ENCODE results near the gene NBEA.

The NBEA gene

GRCh38 chr13:35621989-35622388, 679.9 kb downstream of the NBEA start:
- no peak for DNase-seq (ENCODE audit: extremely low spot score)
- ChIA-PET POLR2A (no interaction called here), CTCF (no interaction called here)
- no peak for TF ChIP-seq CTCF (IDR thresholded peaks at IDR 0.05; ENCODE audit: control extremely low read depth, extremely low read depth, low read depth, missing control alignments)

- DNase-seq (ENCODE audit: extremely low spot score): no peak
- POLR2A ChIA-PET: no interaction called here
- no peak for TF ChIP-seq CTCF (IDR thresholded peaks at IDR 0.05; ENCODE audit: control extremely low read depth, extremely low read depth, low read depth, missing control alignments)
- CTCF ChIA-PET: interaction anchor here (3.4 kb wide), 1 partner anchor 160 kb away, joined by 13 read pairs; no protein-coding TSS in a partner anchor
Measured at GRCh38 chr13:35629026-35629425, 687.0 kb downstream of the NBEA start.

- CTCF ChIA-PET: interaction anchor here (0.8 to 3.4 kb wide), 7 partner anchors 9 to 158 kb away, joined by 3 to 13 read pairs (median 4); no protein-coding TSS in a partner anchor
- peak; percentile 17 for DNase-seq (ENCODE audit: extremely low spot score)
- TF ChIP-seq CTCF (IDR thresholded peaks at IDR 0.05; ENCODE audit: control extremely low read depth, extremely low read depth, low read depth, missing control alignments): peak; percentile 52
- POLR2A ChIA-PET: no interaction called here
Measured at GRCh38 chr13:35630551-35631275, 688.6 kb downstream of the NBEA start.

- TF ChIP-seq CTCF (IDR thresholded peaks at IDR 0.05; ENCODE audit: control extremely low read depth, extremely low read depth, low read depth, missing control alignments): no peak
- ChIA-PET POLR2A (interaction anchor here (0.6 kb wide), 1 partner anchor 254 kb away, joined by 3 read pairs; no protein-coding TSS in a partner anchor), CTCF (interaction anchor here (0.6 to 3.4 kb wide), 9 partner anchors 8 to 157 kb away, joined by 3 to 13 read pairs (median 4); no protein-coding TSS in a partner anchor)
- DNase-seq (ENCODE audit: extremely low spot score): no peak
Measured at GRCh38 chr13:35631666-35632065, 689.6 kb downstream of the NBEA start.

- CTCF ChIA-PET: no interaction called here
- DNase-seq (ENCODE audit: extremely low spot score): no peak
- POLR2A ChIA-PET: no interaction called here
- no peak for TF ChIP-seq CTCF (IDR thresholded peaks at IDR 0.05; ENCODE audit: control extremely low read depth, extremely low read depth, low read depth, missing control alignments)
Measured at GRCh38 chr13:35643625-35644024, 701.6 kb downstream of the NBEA start.

GRCh38 chr13:35646056-35646774, 704.1 kb downstream of the NBEA start:
- POLR2A ChIA-PET: no interaction called here
- CTCF ChIA-PET: interaction anchor here (1.5 to 3.0 kb wide), 2 partner anchors 9 to 13 kb away, joined by 3 to 16 read pairs; no protein-coding TSS in a partner anchor
- no peak for TF ChIP-seq CTCF (IDR thresholded peaks at IDR 0.05; ENCODE audit: control extremely low read depth, extremely low read depth, low read depth, missing control alignments)
- DNase-seq (ENCODE audit: extremely low spot score): no peak

All from GM10248 (cell line).